NCI-H774 (cell line): ENCODE results near the gene EDAR.

ENCODE experiments used
- DNase-seq: peaks from one replicate; lab custom pipeline; 2025; lab: John Stamatoyannopoulos, UW

The EDAR gene

DNA sequence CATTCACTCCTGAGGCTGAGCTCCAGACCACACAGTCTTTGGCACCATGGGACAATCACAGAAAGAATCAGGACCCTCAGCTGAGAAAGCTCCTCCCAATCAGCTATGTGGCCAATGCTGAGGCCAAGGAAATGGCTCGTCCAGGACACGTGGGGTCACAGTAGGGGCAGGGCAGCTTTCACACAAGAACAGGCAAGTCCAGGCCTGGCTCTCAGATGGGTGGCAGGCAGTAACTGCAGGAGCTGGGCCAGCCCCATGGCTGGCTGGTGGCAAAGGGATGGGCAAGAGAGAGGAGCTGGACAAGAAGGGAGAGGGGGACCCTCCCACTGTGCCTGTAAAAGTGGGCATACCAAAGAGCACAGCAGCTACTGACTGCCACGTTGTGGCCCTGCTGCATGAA is 12.2 kb upstream of the EDAR start:
- DNase-seq = no peak

DNA sequence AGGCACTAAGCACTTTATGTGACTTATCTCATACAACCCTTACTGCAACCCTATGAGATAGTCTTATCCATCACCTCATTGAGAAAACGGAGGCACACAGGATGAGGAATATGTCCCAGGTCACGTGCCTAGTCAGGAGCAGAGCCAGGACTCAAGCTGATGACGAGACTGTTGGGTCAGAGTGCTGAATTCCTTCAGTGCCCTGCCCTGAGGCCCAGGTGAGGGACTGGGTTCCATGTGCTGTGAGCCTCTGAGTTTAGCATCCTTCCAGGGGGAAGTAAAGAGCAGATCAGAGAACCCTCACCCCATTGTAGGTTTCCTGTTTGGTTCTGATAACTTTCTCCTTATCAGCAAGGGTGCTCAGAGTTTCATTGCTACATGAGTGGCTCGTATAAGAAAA is 11.7 kb upstream of the EDAR start:
- no peak for DNase-seq

GRCh38 chr2:108998911-108999310 is 9.9 kb upstream of the EDAR start:
- no peak for DNase-seq

DNA sequence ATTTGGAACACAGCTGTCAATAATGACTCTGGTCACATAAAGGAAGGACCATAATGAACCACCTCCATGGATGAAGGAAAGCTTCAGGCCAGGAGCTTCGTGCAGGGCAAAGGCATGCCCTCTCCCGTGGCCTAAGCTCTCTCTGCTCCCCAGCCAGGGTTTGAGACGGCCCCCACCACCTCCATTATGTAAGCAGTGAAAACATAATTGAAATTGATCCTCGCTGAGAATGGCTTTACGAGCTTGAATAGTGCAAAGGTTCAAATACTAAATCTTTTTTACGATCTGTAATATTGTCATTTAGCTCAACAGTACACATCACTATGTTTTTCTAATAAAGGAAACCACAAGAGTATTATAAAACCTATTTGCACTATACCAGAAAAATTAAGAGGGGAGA is 5.2 kb upstream of the EDAR start:
- no peak for DNase-seq

GRCh38 chr2:108993095-108993937 is 4.3 kb upstream of the EDAR start:
- no peak for DNase-seq

- DNase-seq = no peak
These were observed 784 bp downstream of the EDAR start for GRCh38 chr2:108988076-108988795.

GRCh38 chr2:108986916-108987510 is 2.0 kb downstream of the EDAR start:
- DNase-seq = no peak

DNA sequence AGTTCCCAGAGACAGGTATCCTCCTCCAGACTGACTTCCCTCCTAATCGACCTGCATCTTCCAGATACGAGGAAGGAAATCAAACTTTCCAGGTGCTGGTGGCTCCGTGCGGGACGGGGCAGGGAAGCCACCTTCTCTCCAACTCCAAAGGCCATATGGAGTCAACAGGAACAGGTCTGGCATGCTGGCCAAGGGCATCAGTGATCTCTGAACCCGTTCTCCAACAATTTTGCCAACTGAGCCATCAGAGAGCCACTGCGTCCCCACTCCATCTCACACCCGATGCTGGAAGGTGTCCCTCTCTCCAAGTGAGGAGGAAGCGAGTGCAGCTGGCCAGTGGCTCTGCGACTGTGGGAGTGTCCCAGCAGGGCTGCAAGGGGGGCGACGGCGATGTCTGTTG is 5.4 kb downstream of the EDAR start:
- DNase-seq = no peak

DNA sequence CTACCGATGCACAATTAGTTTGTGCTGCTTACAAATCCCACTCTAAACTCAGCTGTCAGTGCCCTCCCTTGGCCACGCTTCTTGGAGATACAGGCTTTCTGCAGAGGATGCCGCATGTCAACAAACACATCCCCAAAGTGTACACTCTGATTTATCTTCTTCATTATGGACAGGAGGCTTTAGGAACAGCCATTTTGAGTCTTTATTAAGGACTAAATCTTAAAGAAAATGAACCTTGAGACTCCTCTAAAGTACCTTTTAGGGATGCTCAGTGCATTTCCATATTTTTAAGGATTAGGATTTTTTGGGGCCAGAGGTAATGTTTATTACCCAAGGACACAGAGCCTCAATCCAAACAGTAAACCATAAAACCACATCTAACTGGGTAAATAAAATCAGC is 6.0 kb downstream of the EDAR start:
- no peak for DNase-seq

DNA sequence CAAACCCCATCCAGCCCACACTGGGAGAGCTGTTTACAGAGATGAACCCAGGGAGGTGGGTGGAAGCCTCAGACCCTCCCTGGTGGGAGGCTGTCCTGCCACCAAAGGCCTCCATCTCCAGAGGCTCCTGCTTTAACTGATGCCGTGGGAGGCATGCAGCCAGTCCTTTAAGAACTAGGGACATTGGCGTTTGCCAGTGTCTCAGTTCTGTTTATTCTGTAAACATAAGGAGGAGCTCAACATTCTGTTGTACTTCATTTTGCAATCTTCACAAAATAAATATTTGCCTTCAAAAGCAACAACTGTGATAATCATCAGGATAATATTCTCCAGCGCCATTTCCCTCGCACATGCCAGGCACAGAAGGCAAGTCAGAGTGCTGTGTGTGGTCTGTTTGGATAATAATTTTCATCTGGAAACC is 6.8 kb downstream of the EDAR start:
- DNase-seq = no peak

DNA sequence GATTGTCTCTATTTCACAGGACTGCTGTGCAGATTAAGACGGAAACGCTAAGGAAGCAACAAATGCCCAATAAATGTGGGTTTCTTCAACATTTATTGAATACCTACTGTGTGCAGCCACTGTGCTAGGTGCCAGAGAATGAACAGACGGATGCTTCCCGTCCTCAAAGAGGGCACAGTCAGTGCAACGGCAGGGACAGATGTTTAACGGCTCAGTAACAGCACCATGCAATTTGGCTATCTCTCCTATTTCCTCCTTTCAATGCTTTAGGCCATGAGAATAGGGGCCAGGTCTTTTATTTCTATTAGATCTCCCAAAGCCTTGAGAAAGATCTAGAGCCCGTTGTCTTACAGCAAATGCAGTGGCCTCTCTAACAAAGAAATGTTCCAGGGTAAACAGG is 7.2 kb downstream of the EDAR start:
- no peak for DNase-seq

DNA sequence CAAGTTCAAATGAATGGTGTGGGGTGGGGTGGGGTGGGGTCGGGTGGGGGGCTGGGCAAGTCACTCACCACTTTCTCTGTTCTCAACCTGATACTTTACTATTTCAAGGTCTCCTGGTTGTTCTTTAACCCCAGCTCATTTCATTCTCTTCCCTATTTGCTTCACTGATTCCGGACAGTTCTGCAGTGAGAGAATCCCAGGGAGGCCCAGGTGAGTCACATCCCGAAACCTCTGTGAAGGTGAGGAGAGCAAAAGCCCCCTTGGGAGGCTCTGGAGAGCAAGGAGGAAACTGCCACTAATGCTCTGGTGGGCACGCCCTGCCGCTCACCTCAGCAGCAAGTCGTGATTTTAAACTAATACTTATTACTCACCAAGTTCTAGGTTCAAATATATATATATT is 8.9 kb downstream of the EDAR start:
- DNase-seq = no peak

- no peak for DNase-seq
These were observed 9.6 kb downstream of the EDAR start for GRCh38 chr2:108979461-108979860.

- DNase-seq = peak; percentile 16
These were observed 10.3 kb downstream of the EDAR start for GRCh38 chr2:108978709-108979111.

GRCh38 chr2:108975613-108976435 is 13.2 kb downstream of the EDAR start:
- DNase-seq = no peak

- no peak for DNase-seq
These were observed 14.3 kb downstream of the EDAR start for GRCh38 chr2:108974674-108975073.

GRCh38 chr2:108972663-108973062 is 16.4 kb downstream of the EDAR start:
- no peak for DNase-seq

DNA sequence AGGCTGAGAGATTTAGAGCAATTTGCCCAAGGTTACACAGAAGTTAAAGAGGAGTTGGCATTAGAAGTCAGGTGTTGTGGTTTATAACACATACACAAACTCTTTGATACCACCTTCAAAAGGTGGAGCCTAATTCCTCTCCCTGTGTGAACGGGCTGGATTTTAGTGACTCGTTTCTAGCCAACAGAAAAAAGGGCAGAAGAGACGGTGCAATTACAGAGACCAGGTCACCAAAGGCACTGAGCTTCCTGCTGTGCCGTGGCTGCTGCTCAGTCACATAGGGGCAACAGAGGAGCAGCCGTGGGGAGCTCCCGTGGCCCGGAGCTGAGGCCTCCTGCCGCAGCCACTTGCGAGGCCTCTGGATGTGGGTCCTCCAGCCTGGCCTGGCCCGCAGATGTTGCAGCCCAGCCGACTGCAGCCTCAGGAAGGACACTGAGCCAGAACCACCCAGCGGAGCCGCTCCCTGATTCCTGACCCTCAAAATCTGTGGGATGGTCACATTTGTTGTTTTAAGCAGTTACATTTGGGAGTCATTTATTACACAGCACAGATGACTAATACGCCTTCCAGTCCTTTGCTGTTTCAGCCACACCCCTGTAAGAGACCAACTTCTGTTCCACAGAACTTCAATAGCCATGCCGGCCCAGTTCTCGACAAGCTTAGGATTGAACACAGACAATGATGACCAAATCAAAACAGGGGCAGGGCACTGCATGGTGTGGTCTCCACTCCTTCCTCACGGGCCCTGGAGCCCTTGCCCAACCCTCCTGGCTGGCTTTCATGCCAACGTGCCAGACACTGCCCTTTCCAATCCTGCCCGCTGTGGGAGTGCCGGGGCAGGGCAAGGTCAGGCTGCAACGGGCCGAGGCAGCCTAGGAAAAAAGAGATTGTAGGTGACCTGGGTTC is 17.1 kb downstream of the EDAR start:
- DNase-seq = no peak

- no peak for DNase-seq
These were observed 18.7 kb downstream of the EDAR start for GRCh38 chr2:108970369-108970768.

DNA sequence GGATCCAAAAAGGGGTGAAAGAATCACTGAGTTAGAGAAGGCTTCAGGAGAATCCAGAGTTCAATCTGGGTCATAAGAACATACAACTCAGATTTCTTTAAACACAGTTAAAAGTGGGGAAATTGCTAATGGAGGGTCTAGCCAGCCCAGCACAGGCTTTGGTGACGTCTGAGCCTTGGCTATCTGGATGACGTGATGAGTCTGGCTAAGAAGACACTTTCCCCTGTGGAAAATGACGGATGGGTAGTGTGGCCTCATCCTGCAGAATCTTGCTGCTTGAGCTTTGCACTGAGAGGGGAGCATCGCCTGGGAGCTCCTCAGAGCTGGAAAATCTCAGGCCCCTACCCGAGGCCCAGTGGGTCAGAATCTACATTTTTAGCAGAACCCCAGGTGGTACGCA is 19.2 kb downstream of the EDAR start:
- DNase-seq = no peak

- no peak for DNase-seq
These were observed 20.4 kb downstream of the EDAR start for GRCh38 chr2:108968619-108969018.
